Stimulated activated CD4-positive, alpha-beta T cell treated with anti-CD3 and anti-CD28 coated beads, Interleukin-15, amount 100 ng/mL, for 1 hour (primary cell): ENCODE data around the gene ATXN8OS.
"Not testable (repeated sequence)": the region's sequence is repeated elsewhere in the genome, so short reads cannot be mapped to it uniquely, and the experiment has no call there.

Experiments
- DNase-seq, 2 donors: peaks; one replicate each; pipeline ENCODE4 v3.0.0-alpha.2; 2020; ENCODE audit warnings: low read depth in 1 of 2, low spot score in 1 of 2

ATXN8OS gene

GRCh38 chr13:70107498-70108281 is at the start of gene ATXN8OS:
TSS of gene ATXN8OS (plus strand) at chr13:70107826.
- no peak for DNase-seq

DNA sequence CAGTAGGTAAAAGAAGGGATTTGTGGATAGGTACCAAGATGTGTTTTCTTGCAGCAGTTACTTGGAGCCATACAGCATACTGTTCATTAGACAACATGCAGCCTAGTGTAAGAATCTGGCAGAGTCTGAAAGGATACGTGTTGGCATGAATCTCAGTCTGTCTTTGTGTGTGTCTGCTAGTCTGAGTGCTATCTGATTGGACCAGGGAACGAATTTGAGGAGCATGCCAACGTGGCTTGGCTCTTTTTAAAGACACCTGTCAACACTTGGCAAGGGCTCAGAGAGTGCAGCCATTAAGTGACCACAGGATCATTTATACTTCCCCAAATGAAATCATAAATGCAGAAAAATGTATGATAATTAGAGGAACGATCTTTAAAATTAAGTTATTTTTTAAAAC is 27.6 kb upstream of the ATXN8OS start:
- no peak for DNase-seq

- DNase-seq = no peak
Measured at GRCh38 chr13:70087247-70087646, 20.4 kb upstream of the ATXN8OS start.

GRCh38 chr13:70088926-70089325 is 18.7 kb upstream of the ATXN8OS start:
- no peak for DNase-seq

- no peak for DNase-seq
Measured at GRCh38 chr13:70090036-70090723, 17.4 kb upstream of the ATXN8OS start.

DNA sequence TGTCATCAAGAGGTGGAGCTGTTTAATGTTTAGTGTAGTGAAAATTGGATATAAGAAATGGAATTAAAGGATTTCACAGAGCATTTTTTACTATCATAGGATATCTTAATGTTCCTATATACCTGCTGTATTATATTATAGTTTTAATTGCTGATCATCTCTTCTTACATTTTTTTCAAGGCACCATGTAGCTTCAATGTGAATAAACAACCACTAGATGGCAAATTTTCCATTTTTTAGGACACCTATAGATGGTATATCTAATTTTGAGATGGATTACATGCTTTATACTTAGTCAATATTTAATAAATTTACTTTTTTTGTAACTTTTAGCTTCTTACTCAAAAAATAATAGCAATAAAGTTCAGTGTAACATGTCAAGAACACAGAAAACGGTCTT is 9.0 kb upstream of the ATXN8OS start:
- DNase-seq = no peak

GRCh38 chr13:70104481-70104880 is 3.1 kb upstream of the ATXN8OS start:
- no peak for DNase-seq

- DNase-seq = no peak
Measured at GRCh38 chr13:70107125-70107497, 515 bp upstream of the ATXN8OS start.

DNA sequence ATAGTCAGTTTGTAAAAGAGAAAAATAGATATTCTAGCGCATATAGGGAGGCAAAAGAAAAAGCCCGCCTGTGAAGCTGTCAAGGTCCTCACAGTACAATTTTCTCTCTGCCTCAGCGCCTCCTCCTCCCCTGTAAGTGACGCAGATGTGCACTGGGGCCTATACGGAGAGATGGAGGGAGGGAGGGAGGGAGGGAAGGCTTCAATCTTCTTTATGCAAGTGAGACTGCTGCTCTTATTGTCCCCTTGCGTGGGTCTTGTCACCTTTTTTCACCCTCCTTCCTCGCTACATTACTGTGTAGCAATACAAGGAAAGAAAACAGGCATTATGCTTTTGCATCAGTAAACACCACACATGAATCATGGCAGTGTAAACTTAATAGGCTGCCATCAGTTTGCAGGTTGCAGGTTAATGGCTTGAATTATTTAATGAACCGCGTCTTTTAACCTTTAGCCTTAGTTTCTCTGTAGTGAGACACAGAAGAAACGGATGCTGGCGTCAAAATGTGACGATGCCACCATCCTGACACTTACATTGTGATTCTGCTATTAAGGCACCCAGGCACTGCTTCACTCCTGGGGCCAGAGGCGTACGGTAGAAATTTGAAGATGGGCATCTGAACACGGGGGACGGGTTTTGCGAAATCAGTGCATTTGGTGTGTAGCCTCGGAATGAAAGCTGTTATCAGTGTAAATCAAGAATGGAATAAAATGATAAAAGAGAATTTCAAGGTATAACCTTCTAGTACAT is 905 bp downstream of the ATXN8OS start, which contains the start of gene KLHL1:
TSS of gene KLHL1 (minus strand) at position 97 of the 750 bp plus-strand sequence. CDS start 753 bp downstream, outside the sequence.
- no peak for DNase-seq

DNA sequence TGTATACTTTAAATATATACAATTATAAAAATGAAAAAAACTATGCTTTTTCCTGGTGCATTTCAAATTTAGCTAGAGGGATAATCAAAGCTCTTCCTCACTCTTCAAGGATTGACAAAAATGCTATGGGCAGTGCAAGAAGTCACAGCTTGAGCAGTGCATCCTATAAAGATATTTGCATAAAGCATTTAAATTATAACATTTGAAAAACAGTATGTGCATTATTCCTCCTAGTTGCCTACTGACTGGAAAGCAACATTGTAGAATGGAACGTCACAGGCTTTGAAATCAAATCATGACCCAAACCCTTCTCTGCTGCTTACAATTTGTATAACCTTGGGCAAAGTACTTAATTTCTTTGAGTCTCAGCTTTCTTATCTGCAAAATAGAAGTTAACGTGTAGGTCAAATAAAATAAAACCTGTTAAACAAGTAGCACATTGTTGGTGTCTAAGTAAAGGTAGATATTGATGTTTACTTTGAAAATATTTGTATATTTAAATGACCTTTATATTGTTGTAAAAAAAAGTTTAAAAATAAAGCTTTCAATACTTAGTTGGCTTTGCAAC is 9.8 kb downstream of the ATXN8OS start:
- no peak for DNase-seq

GRCh38 chr13:70125693-70126092 is 18.1 kb downstream of the ATXN8OS start:
- no peak for DNase-seq

DNA sequence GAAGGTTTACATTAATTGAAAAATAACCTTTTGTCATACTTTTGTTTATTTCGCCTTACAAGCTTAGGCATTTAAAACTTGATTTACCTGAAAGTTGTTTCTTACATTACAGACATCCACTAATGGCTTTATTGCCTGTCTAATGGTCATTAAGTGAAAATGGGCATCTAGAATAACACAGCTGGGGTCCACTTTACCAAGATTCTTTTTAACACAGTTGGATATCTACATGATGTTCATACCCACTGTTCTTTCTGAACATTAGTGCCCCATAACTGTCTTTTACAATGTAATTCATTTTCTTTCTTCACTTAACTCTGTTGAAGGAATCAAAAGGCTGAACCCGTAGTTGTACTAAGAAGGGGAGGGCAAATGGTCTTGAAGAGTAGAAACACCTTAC is 20.5 kb downstream of the ATXN8OS start:
- no peak for DNase-seq

- not testable (repeated sequence) for DNase-seq
Measured at GRCh38 chr13:70142658-70143057, 35.0 kb downstream of the ATXN8OS start.

- no peak for DNase-seq
Measured at GRCh38 chr13:70162141-70162540, 54.5 kb downstream of the ATXN8OS start.

DNA sequence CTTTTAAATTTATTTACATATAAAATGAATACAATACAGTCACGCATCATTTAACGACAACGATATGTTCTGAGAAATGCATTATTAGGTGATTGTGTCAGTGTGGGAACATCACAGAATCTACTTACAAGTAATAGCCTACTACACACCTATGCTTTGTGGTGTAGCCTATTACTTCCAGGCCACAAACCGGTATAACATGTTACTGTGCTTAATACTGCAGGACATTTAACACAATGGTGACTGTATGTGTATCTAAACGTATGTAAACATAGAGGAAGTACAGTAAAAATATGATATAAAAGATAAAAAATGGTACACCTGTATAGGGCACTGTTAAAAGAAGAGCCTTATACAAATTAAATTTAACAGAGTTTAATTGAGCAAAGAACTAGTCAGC is 63.1 kb downstream of the ATXN8OS start:
- DNase-seq = no peak

DNA sequence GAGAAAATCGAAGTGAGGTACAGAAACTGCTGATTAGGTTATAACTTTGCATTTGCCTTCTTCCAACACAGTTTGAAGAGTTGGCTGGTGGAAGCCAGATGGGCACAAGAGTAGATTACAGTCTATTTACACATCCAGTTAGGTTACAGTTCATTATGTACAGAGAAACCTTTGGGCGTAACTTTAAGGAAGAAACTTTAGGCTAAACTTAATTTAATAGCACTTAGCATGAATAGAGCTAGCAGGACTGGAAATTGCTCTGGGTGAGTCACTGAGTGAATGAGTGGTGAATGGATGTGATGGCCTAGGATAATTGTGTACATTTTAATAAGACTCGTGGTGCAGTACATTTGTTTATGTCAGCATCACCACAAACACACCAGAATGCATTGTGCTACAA is 63.5 kb downstream of the ATXN8OS start:
- no peak for DNase-seq

DNA sequence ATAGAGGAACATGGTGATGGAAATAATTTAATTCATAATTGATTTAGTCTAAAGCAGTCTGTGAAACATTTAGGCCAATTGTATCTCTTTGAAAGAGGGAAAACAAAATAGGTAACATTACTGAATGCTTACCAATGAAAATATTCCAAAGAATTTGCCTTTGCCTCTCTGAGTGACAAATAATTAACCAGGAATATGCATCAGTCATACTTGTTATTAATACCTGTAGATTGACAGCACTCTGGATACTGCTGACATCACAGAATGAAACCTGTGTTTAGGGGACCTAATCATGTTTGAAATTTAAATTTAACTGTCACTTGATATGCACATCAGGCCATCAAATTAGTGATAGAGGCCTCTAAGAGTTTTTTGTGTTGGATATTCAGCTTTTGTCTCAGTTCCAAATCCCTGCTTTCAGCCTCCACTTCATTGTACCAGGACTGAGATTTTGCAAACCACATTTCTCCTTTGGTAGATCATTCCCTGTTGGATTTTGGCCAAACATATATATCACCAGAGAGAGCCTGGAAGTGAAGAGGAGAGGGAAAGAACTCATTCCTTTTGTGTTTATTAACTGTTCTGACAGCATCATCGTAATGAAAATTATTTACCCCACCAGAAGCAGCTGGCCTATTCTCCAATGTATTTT is 65.4 kb downstream of the ATXN8OS start:
- no peak for DNase-seq

GRCh38 chr13:70173598-70173959 is 66.0 kb downstream of the ATXN8OS start:
- DNase-seq = no peak

- DNase-seq = no peak
Measured at GRCh38 chr13:70178346-70178745, 70.7 kb downstream of the ATXN8OS start.
